Esophagus squamous epithelium (tissue), 5 donors: ENCODE measurements around the gene KCNA5. TPM values are rescaled to one million over a fixed set of nuclear protein-coding genes. Genes with fewer than 3 reads are reported as not detected.

Experiments
- DNase-seq: peaks from one replicate; lab custom pipeline; 2025; lab: John Stamatoyannopoulos, UW
- H3K27ac ChIP-seq, 4 donors: fragments of 200-600 bp; sonication (generic); one replicate each; pipeline ENCODE4 v1.5.1; 2016 to 2019; ENCODE audit warnings: mild to moderate bottlenecking in 1 of 4
- H3K27me3 ChIP-seq, 4 donors: fragments of 200-600 bp; sonication (generic); 1 replicate in 3 of 4; 2 replicates in 1 of 4; pipeline versions ENCODE4 v1.5.1 to v1.6.0; 2017 to 2021; ENCODE audit warnings: antibody characterized with exemption in 1 of 4
- H3K36me3 ChIP-seq, 3 donors: fragments of 200-600 bp; sonication (generic); one replicate each; pipeline ENCODE4 v1.5.1; 2016 to 2019
- H3K4me1 ChIP-seq, 3 donors: fragments of 200-600 bp; sonication (generic); one replicate each; pipeline ENCODE4 v1.5.1; 2017 to 2019
- H3K4me3 ChIP-seq, 4 donors: fragments of 200-600 bp; sonication (generic); 1 replicate in 3 of 4; 2 replicates in 1 of 4; pipeline ENCODE4 v1.5.1; 2016 to 2019; ENCODE audit warnings: mild to moderate bottlenecking in 2 of 4, moderate library complexity in 1 of 4
- H3K9me3 ChIP-seq, 3 donors: fragments of 200-600 bp; sonication (generic); one replicate each; pipeline ENCODE4 v1.5.1; 2016 to 2019
- POLR2A ChIP-seq, 4 donors: fragments of 450-650 bp; IDR thresholded peaks; one replicate each; pipeline ENCODE4 v1.6.1; 2017; ENCODE audit warnings: antibody characterized with exemption in 4 of 4, mild to moderate bottlenecking in 4 of 4, moderate library complexity in 3 of 4
- WGBS, 2 donors: methylation state at CpG; one replicate each; pipeline ENCODE4 v1.1.5; 2018; 5-methylcytosine and 5-hydroxymethylcytosine counted together
- intact Hi-C: fragments of 100-400 bp; cut with DNase I; formaldehyde crosslinking; loops from one replicate; pipeline ENCODE4 v1.15.0; 2022
- total RNA-seq, 4 donors: library from RNA; depleted of rRNA; stranded (reverse); fragments of >200 nt; gene quantifications; one replicate each; pipeline ENCODE4 v1.1.0, GENCODE V29; 2016
- TF ChIP-seq, protein P1 (sequence below), 6 experiments: fragments of 450-650 bp in 4 of 6; fragments of 200-600 bp in 2 of 6; sonication (generic) in 2 of 6; IDR thresholded peaks; one replicate each; pipeline ENCODE4 v1.5.1; 2016 to 2019; ENCODE audit warnings: antibody characterized with exemption in 6 of 6, mild to moderate bottlenecking in 4 of 6, moderate library complexity in 4 of 6
- donor health status: DM: yes; HTN: yes; CAD: no.

KCNA5 gene
- total RNA-seq, 4 donors from 2014 or later: 0.13 to 8.2 (median 1.8) TPM; not detected in 1

DNA sequence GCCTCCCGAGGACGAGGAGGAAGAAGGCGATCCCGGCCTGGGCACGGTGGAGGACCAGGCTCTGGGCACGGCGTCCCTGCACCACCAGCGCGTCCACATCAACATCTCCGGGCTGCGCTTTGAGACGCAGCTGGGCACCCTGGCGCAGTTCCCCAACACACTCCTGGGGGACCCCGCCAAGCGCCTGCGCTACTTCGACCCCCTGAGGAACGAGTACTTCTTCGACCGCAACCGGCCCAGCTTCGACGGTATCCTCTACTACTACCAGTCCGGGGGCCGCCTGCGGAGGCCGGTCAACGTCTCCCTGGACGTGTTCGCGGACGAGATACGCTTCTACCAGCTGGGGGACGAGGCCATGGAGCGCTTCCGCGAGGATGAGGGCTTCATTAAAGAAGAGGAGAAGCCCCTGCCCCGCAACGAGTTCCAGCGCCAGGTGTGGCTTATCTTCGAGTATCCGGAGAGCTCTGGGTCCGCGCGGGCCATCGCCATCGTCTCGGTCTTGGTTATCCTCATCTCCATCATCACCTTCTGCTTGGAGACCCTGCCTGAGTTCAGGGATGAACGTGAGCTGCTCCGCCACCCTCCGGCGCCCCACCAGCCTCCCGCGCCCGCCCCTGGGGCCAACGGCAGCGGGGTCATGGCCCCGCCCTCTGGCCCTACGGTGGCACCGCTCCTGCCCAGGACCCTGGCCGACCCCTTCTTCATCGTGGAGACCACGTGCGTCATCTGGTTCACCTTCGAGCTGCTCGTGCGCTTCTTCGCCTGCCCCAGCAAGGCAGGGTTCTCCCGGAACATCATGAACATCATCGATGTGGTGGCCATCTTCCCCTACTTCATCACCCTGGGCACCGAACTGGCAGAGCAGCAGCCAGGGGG, 979 bp downstream of the KCNA5 start:
- Histone ChIP-seq H3K4me3 (peak overlapping the region; percentile 8 to 46 (median 28)), H3K27me3 (peaks cover 0 to 96% (median 8%) of the 10 kb centered on the region in 4 donors), H3K9me3 (no peaks in the 10 kb centered on the region), H3K4me1 (peaks cover 0 to 9% (median 2%) of the 10 kb centered on the region in 3 donors), H3K27ac (peak overlapping the region; percentile 39 to 76 (median 48)), H3K36me3 (no peaks in the 10 kb centered on the region)
- intact Hi-C loops: no loop called here
- TF ChIP-seq POLR2A (IDR thresholded peaks at IDR 0.05): no peak
- TF ChIP-seq, protein P1, sequence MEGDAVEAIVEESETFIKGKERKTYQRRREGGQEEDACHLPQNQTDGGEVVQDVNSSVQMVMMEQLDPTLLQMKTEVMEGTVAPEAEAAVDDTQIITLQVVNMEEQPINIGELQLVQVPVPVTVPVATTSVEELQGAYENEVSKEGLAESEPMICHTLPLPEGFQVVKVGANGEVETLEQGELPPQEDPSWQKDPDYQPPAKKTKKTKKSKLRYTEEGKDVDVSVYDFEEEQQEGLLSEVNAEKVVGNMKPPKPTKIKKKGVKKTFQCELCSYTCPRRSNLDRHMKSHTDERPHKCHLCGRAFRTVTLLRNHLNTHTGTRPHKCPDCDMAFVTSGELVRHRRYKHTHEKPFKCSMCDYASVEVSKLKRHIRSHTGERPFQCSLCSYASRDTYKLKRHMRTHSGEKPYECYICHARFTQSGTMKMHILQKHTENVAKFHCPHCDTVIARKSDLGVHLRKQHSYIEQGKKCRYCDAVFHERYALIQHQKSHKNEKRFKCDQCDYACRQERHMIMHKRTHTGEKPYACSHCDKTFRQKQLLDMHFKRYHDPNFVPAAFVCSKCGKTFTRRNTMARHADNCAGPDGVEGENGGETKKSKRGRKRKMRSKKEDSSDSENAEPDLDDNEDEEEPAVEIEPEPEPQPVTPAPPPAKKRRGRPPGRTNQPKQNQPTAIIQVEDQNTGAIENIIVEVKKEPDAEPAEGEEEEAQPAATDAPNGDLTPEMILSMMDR (IDR thresholded peaks at IDR 0.05): no peak
- DNase-seq: no peak
- 77 to 78% methylated on average over 24 to 32 of the region's 71 CpGs for WGBS, 2 donors

DNA sequence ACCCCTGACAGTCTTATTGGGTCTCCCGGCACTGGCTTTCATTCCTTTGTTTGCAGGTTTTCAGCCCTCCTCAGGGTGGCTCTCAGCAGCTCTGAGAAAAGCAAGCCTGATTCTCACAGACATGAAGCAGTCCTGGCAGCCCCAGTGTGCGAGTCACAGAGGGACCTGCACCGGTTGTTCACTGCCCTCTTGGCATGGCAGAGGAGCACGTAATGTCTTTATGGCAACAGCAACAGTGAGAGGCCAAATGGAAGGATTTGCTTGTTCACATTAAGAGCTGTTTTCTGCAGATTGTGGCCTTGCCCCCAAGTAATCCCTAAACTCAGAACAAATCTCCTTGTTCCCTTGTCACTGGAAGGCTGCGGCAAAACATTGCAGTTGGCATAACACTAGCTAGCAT, 3.4 kb downstream of the KCNA5 start:
- no peaks in the 10 kb centered on the region for H3K36me3 ChIP-seq
- peaks cover 0 to 9% (median 2%) of the 10 kb centered on the region in 3 donors for H3K4me1 ChIP-seq
- 31 to 65% methylated on average over 2 to 4 of the region's 5 CpGs for WGBS, 2 donors
- intact Hi-C loops: no loop called here
- TF ChIP-seq, protein P1 (IDR thresholded peaks at IDR 0.05): no peak
- TF ChIP-seq POLR2A (IDR thresholded peaks at IDR 0.05): peak in 1 of 4 donors; percentile 60
- no peak for DNase-seq
- H3K4me3 ChIP-seq: peak overlapping the region in 2 of 4 donors; percentile 18 to 23
- no peaks in the 10 kb centered on the region for H3K9me3 ChIP-seq
- H3K27ac ChIP-seq: peak overlapping the region in 3 of 4 donors; percentile 28 to 68 (median 38)
- H3K27me3 ChIP-seq: peaks cover 0 to 96% (median 8%) of the 10 kb centered on the region in 4 donors

DNA sequence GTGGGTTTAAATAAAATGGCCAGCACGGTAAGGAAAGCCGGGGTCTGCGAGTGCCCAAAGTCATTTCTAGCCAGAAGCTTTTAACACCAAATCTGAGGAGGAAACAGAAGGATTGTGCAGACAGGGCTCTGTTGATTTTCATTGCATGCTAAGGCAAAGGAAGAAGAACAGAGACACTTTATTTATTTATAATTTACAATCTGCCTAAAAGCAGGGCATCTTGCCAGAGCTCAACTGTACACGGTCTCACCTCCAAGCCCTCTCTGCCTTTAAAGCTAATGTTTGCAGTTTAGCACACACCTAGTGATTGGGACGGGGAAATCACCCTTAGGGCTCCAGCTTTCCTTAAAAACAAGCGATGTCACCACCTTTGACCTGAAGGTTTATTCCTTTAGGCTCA, 4.0 kb downstream of the KCNA5 start:
- no peaks in the 10 kb centered on the region for H3K9me3 ChIP-seq
- no peaks in the 10 kb centered on the region for H3K36me3 ChIP-seq
- H3K4me3 ChIP-seq: peak overlapping the region in 1 of 4 donors; percentile 18
- intact Hi-C loops: no loop called here
- no peak for TF ChIP-seq POLR2A (IDR thresholded peaks at IDR 0.05)
- TF ChIP-seq, protein P1 (IDR thresholded peaks at IDR 0.05): no peak
- WGBS, 2 donors: 47 to 52% methylated on average over 5 to 6 of the region's 6 CpGs
- no peak for DNase-seq
- peaks cover 0 to 93% (median 8%) of the 10 kb centered on the region in 4 donors for H3K27me3 ChIP-seq
- peak overlapping the region in 1 of 4 donors; percentile 68 for H3K27ac ChIP-seq
- peaks cover 0 to 9% (median 2%) of the 10 kb centered on the region in 3 donors for H3K4me1 ChIP-seq

DNA sequence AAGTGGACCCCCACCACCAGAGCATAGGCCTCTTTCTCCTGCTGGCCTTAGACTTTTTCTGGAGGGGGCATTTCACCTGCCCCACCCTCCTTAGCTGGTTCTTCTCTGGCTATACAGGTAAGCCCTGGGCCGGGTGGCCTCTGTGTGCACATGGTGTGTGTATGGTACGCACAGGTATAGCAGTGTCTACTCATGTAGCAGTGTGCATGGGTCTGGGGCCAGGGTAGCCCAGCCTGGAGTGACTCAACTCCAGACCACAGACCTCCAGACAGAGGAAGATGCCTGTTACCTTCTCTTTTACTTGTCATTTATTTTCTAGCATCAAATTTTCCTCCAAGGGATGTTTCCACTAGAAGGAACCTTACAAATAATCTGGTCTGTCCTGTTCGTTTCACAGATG, 6.9 kb downstream of the KCNA5 start:
- TF ChIP-seq, protein P1 (IDR thresholded peaks at IDR 0.05): no peak
- no peak for TF ChIP-seq POLR2A (IDR thresholded peaks at IDR 0.05)
- Histone ChIP-seq H3K4me1 (no peaks in the 10 kb centered on the region), H3K36me3 (no peaks in the 10 kb centered on the region), H3K9me3 (no peaks in the 10 kb centered on the region), H3K27me3 (peaks cover 0 to 75% (median 1%) of the 10 kb centered on the region in 4 donors), H3K4me3 (no peak overlapping the region), H3K27ac (no peak overlapping the region)
- no peak for DNase-seq
- WGBS, 2 donors: 29 to 71% methylated on average over 1 to 2 of the region's 3 CpGs
- intact Hi-C loops: no loop called here

DNA sequence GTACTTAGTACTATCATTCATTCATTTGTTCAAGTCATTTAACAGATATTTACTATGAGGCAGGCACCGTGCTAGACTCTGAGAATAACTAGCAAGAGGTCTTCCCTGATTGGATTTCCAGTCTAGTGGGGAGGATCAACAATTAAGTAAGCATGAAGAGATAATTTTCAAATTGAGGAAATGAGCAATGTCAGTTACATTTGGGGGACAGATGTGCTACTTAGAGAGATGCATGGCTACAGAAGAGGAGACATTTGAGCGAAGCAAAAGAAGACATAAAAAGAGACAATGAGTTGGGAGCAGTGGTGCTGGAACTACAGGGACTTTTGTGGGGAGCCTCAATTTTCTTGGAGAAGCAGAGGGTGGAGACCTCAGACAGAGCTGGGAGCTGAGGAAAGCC, 7.7 kb downstream of the KCNA5 start:
- Histone ChIP-seq H3K27me3 (peaks cover 0 to 67% (median 0%) of the 10 kb centered on the region in 4 donors), H3K4me3 (no peak overlapping the region), H3K9me3 (no peaks in the 10 kb centered on the region), H3K27ac (no peak overlapping the region), H3K36me3 (no peaks in the 10 kb centered on the region), H3K4me1 (no peaks in the 10 kb centered on the region)
- no peak for DNase-seq
- 78 to 83% methylated on average over 2 of the region's 2 CpGs for WGBS, 2 donors
- TF ChIP-seq, protein P1 (IDR thresholded peaks at IDR 0.05): no peak
- no peak for TF ChIP-seq POLR2A (IDR thresholded peaks at IDR 0.05)
- intact Hi-C loops: no loop called here
